ENCODE results near the gene CEP44.
"Not testable (repeated sequence)": the region's sequence is repeated elsewhere in the genome, so short reads cannot be mapped to it uniquely, and the experiment has no call there.

Gene CEP44

GRCh38 chr4:174274436-174274835, 9.3 kb upstream of the CEP44 start:
- in situ Hi-C loops (cut with HindIII; ENCODE audit: low pct_ligation_motif_present, low pct_unique_long_range_greater_than_20kb, low sequenced_read_pairs) = no loop called here

GRCh38 chr4:174275101-174275500, 8.6 kb upstream of the CEP44 start:
- no peak for DNase-seq
- in situ Hi-C loops (cut with HindIII; ENCODE audit: low pct_ligation_motif_present, low pct_unique_long_range_greater_than_20kb, low sequenced_read_pairs) = no loop called here

More at GRCh38 chr4:174274436-174274835, 9.3 kb upstream of the CEP44 start:
- no peak for DNase-seq

DNA sequence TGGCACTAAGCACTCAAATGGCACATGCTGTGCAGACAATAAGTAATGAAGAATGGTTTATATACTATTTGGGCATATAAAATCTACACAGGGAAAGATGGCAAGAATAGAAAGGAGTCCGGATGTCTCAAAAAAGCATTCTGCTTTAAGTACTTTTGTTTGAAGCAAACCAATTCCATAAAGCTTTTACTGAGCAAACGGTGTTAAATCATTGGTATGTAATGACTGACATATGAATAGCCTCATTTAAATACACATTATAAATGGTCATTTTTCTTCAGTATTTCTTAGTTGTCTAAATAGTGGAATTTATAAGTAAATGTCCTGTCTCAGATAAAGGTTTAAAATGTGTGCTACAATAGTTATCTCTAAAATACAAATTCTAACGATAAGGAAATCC, 6.3 kb upstream of the CEP44 start:
- in situ Hi-C loops (cut with HindIII; ENCODE audit: low pct_ligation_motif_present, low pct_unique_long_range_greater_than_20kb, low sequenced_read_pairs) = no loop called here
- DNase-seq = no peak

- no peak for DNase-seq
- in situ Hi-C loops (cut with HindIII; ENCODE audit: low pct_ligation_motif_present, low pct_unique_long_range_greater_than_20kb, low sequenced_read_pairs) = no loop called here
These were observed 5.2 kb upstream of the CEP44 start for GRCh38 chr4:174278467-174278866.

- no peak for DNase-seq
These were observed 4.1 kb upstream of the CEP44 start for GRCh38 chr4:174279433-174280155.

GRCh38 chr4:174281182-174281737, 2.5 kb upstream of the CEP44 start:
- in situ Hi-C loops (cut with HindIII; ENCODE audit: low pct_ligation_motif_present, low pct_unique_long_range_greater_than_20kb, low sequenced_read_pairs) = no loop called here
- no peak for DNase-seq

More at GRCh38 chr4:174279433-174280155, 4.1 kb upstream of the CEP44 start:
- in situ Hi-C loops (cut with HindIII; ENCODE audit: low pct_ligation_motif_present, low pct_unique_long_range_greater_than_20kb, low sequenced_read_pairs) = no loop called here

DNA sequence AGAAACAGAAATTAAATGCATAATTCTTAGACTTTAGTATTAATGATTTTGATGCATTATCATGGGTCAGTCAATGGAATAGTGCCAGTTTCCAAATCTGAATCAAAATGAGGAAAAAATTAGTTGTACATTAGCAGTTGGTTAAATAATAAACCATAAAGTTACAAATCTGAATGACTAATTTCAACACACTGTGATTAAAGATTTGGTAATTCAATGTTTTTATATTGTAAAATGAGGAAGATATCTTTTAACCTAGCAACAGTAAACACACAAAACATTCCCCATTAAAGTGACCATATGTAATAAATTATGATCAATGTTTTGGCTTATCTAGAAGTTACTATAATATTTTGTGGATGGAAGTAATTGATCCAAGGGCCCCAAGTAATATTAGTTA, 1.8 kb upstream of the CEP44 start:
- DNase-seq = no peak
- in situ Hi-C loops (cut with HindIII; ENCODE audit: low pct_ligation_motif_present, low pct_unique_long_range_greater_than_20kb, low sequenced_read_pairs) = no loop called here

DNA sequence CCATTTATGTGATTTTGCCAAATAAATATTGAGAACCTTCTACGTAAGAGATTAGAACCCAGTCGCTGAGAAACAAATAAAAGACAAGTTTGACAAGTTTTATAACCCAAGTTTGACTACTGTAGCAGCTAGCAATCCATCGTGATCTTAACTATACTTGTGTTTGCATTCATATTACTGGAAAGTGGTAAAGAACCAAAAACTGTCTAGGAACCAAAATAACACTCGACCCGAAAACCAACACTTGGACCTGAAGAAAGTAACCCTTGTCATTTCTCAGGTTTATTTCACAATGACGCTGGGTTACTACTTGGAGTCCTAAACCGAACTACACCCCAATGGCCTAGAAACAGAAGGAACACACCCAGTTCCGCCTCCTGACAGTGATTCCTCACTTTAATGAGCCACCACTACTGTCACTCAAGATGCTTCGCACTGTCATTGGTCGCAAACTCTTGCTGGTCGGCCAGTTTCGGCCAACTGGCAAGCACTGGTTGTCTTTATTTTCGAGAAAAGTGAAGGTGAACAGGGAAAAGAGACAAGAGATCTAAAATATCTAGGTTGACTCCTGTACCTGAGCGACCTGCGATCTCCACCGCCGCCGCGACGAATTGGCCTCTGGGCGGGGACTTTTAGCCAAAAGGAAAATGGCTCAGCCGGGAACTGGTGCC, 740 bp upstream of the CEP44 start:
- peak; percentile 92 for DNase-seq
- in situ Hi-C loops (cut with HindIII; ENCODE audit: low pct_ligation_motif_present, low pct_unique_long_range_greater_than_20kb, low sequenced_read_pairs) = no loop called here

DNA sequence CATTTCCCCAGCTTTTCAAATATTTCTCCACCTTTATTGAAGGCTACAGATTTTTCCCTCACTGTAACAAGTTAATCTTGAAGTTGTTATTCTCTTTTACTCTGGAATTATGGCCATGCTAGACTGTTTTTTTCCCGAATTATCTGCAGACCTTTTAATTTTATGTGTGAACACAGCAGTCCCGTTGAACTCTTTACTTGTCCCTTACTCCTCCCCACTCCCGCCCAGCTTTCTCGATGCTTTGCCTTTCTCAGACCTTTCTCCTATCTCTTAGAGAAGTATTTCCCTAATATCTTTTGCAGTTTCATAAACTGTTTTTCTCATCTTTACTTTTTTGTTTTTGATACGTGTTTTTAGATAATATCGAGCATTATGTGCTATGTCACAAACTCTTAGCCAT, 776 bp downstream of the CEP44 start:
- in situ Hi-C loops (cut with HindIII; ENCODE audit: low pct_ligation_motif_present, low pct_unique_long_range_greater_than_20kb, low sequenced_read_pairs) = no loop called here

DNA sequence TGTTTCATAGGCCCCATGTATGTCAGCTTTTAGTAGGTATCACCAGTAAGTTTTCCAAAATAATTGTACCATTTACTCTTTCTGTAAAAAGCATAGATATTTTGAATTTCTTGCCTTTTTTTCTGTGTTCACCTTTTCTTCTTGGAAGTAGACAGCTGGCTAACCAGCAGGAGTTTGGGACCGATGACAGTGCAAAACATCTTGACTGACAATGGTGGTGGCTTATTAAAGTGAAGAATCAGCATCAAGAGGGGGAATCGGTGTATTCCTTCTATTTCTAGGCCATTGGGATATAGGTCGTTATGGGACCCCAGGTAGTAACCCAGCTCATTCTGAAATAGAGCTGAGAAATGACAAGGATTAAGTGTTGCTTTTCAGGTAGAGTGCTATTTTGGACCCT, 3.2 kb downstream of the CEP44 start:
- in situ Hi-C loops (cut with HindIII; ENCODE audit: low pct_ligation_motif_present, low pct_unique_long_range_greater_than_20kb, low sequenced_read_pairs) = no loop called here
- DNase-seq = no peak

More for the DNA sequence above, 776 bp downstream of the CEP44 start:
- DNase-seq = no peak

DNA sequence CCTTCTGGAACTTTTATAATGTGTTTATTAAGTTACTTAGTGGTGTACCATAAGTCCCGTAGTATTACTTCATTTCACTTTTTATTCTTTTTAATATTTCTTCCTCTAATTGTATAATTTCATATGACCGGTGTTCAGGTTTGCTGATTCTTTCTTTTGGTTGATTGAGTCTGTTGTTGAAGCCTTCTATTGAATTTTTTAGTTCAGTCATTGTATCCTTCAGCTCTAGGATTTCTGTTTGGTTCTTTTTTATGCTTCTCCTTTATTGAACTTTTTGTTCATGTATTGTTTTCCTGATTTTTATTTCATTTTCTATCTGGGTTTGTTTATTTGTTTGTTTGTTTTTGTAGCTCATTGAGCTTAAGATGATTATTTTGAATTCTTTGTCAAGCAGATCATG, 8.8 kb downstream of the CEP44 start:
- in situ Hi-C loops (cut with HindIII; ENCODE audit: low pct_ligation_motif_present, low pct_unique_long_range_greater_than_20kb, low sequenced_read_pairs) = no loop called here
- DNase-seq = no peak

- DNase-seq; in situ Hi-C loops (cut with HindIII; ENCODE audit: low pct_ligation_motif_present, low pct_unique_long_range_greater_than_20kb, low sequenced_read_pairs): not testable (repeated sequence)
These were observed 10.9 kb downstream of the CEP44 start for GRCh38 chr4:174294641-174295040.

- in situ Hi-C loops (cut with HindIII; ENCODE audit: low pct_ligation_motif_present, low pct_unique_long_range_greater_than_20kb, low sequenced_read_pairs); DNase-seq: not testable (repeated sequence)
These were observed 11.4 kb downstream of the CEP44 start for GRCh38 chr4:174295142-174295541.

DNA sequence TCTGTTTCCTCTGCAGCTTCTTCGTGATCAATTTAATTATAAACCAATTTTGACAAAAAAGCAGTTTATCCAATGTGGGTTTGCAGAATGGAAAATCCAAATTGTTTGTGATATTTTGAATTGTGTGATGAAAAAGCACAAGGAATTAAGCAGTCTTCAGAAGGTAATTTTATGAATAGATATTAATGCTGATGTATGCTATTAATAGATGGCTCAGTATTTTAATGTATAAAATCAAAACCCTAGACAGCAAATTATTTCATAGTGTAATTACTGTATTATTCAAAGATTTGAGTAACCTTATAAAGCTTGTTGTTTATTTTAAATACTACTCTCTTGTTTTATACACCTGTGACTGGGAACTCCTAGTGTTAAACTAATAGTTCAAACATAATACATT, 20.0 kb downstream of the CEP44 start:
- in situ Hi-C loops (cut with HindIII; ENCODE audit: low pct_ligation_motif_present, low pct_unique_long_range_greater_than_20kb, low sequenced_read_pairs) = no loop called here
- no peak for DNase-seq

- in situ Hi-C loops (cut with HindIII; ENCODE audit: low pct_ligation_motif_present, low pct_unique_long_range_greater_than_20kb, low sequenced_read_pairs) = no loop called here
- DNase-seq = no peak
These were observed 21.0 kb downstream of the CEP44 start for GRCh38 chr4:174304664-174305063.

- in situ Hi-C loops (cut with HindIII; ENCODE audit: low pct_ligation_motif_present, low pct_unique_long_range_greater_than_20kb, low sequenced_read_pairs) = no loop called here
- DNase-seq = no peak
These were observed 22.2 kb downstream of the CEP44 start for GRCh38 chr4:174305961-174306360.

DNA sequence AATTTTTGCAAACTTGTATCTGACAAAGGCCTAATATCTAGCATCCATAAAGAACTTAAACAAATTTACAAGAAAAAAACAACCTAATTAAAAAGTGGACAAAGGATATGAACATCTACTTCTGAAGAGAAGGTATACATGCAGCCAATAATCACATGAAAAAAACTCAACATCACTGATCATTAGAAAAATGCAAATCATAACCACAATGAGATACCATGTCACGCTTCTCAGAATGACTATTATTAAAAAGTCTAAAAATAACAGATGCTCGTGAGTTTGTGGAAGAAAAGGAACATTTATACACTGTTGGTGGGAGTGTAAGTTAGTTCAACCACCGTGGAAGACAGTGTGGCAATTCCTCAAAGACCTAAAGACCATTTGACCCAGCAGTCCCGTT, 24.0 kb downstream of the CEP44 start:
- in situ Hi-C loops (cut with HindIII; ENCODE audit: low pct_ligation_motif_present, low pct_unique_long_range_greater_than_20kb, low sequenced_read_pairs) = no loop called here
- no peak for DNase-seq

- in situ Hi-C loops (cut with HindIII; ENCODE audit: low pct_ligation_motif_present, low pct_unique_long_range_greater_than_20kb, low sequenced_read_pairs) = no loop called here
- no peak for DNase-seq
These were observed 29.3 kb downstream of the CEP44 start for GRCh38 chr4:174312993-174313392.

- in situ Hi-C loops (cut with HindIII; ENCODE audit: low pct_ligation_motif_present, low pct_unique_long_range_greater_than_20kb, low sequenced_read_pairs) = no loop called here
- DNase-seq = no peak
These were observed 30.6 kb downstream of the CEP44 start for GRCh38 chr4:174314274-174314673.

- DNase-seq = no peak
- in situ Hi-C loops (cut with HindIII; ENCODE audit: low pct_ligation_motif_present, low pct_unique_long_range_greater_than_20kb, low sequenced_read_pairs) = no loop called here
These were observed 31.1 kb downstream of the CEP44 start for GRCh38 chr4:174314770-174315169.
